SU-DHL-6 (cell line): ENCODE measurements around the gene TRMU.

Experiments
- H2AFZ ChIP-seq: fragments of 200-600 bp; sonication (generic); 2 replicates; pipeline ENCODE4 v1.6.1; 2014; ENCODE audit warnings: low read depth, mild to moderate bottlenecking, moderate library complexity, mixed read lengths, antibody characterized with exemption, low read length; ENCODE audit not compliant: severe bottlenecking
- H3F3A ChIP-seq: fragments of 200-600 bp; shearing (Covaris generic); 2 replicates; pipeline ENCODE4 v1.6.0; 2016; ENCODE audit warnings: antibody characterized with exemption, mild to moderate bottlenecking; ENCODE audit not compliant: insufficient read depth
- H3K27ac ChIP-seq: fragments of 200-600 bp; sonication (generic); 2 replicates; pipeline ENCODE4 v1.5.1; 2016; ENCODE audit warnings: low read depth, mild to moderate bottlenecking, low read length, moderate library complexity, mixed read lengths
- H3K27me3 ChIP-seq: fragments of 200-600 bp; sonication (generic), shearing (Covaris generic); 2 replicates; pipeline ENCODE4 v1.6.0; 2014; ENCODE audit warnings: mild to moderate bottlenecking, low read length
- H3K36me3 ChIP-seq: fragments of 200-600 bp; sonication (generic); 2 replicates; pipeline ENCODE4 v1.6.1; 2014; ENCODE audit warnings: mild to moderate bottlenecking, low read length, mixed read lengths
- H3K4me2 ChIP-seq: fragments of 300-600, 200-600 bp; shearing (Covaris generic), sonication (generic); 2 replicates; pipeline ENCODE4 v1.6.0; 2014; ENCODE audit warnings: low read length, low read depth, mild to moderate bottlenecking; ENCODE audit not compliant: poor library complexity, severe bottlenecking
- H3K4me3 ChIP-seq: fragments of 200-600 bp; sonication (generic); 2 replicates; pipeline ENCODE4 v1.5.1; 2014; ENCODE audit warnings: antibody characterized with exemption, low read length, mild to moderate bottlenecking, mixed read lengths; ENCODE audit not compliant: insufficient read depth, poor library complexity, severe bottlenecking
- H3K79me2 ChIP-seq: fragments of 200-600 bp; sonication (generic); 2 replicates; pipeline ENCODE4 v1.6.1; 2014; ENCODE audit warnings: mild to moderate bottlenecking, low read length, moderate library complexity; ENCODE audit not compliant: insufficient read depth
- H3K9ac ChIP-seq: fragments of 200-600 bp; sonication (generic); 2 replicates; pipeline ENCODE4 v1.7.0; 2014; ENCODE audit warnings: mild to moderate bottlenecking, low read length
- H3K9me2 ChIP-seq: fragments of 200-600 bp; sonication (generic); replicated peaks from 2 replicates; pipeline ENCODE4 v1.6.1; 2014; ENCODE audit warnings: low read length; ENCODE audit not compliant: insufficient read depth
- H3K9me3 ChIP-seq: fragments of 200-600 bp; sonication (generic); 2 replicates; pipeline ENCODE4 v1.6.1; 2014; ENCODE audit warnings: low read length, mixed read lengths; ENCODE audit not compliant: insufficient read depth
- H4K20me1 ChIP-seq: fragments of 200-600 bp; sonication (generic); 2 replicates; pipeline ENCODE4 v1.6.1; 2014; ENCODE audit warnings: low read depth, mild to moderate bottlenecking, antibody characterized with exemption, low read length, moderate library complexity, mixed read lengths
- CTCF ChIP-seq: fragments of 200-600 bp; sonication (generic); IDR thresholded peaks from one replicate; pipeline ENCODE4 v1.5.1; 2017; ENCODE audit warnings: antibody characterized with exemption, mild to moderate bottlenecking, low read length, moderate library complexity; ENCODE audit not compliant: insufficient read depth, poor library complexity, severe bottlenecking
- EZH2phosphoT487 ChIP-seq: fragments of 200-600 bp; sonication (generic), shearing (Covaris generic); conservative IDR thresholded peaks from 2 replicates; pipeline ENCODE4 v1.6.1; 2018; ENCODE audit warnings: mild to moderate bottlenecking, antibody characterized with exemption, low read length, moderate library complexity, mixed read lengths

TRMU gene

GRCh38 chr22:46338636-46339035 is 3.1 kb downstream of the TRMU start:
- peaks cover 10% of the 10 kb centered on the region for H3F3A ChIP-seq
- peaks cover 24% of the 10 kb centered on the region for H3K79me2 ChIP-seq
- H3K27ac ChIP-seq, result no peak overlapping the region

GRCh38 chr22:46339956-46340355 is 4.4 kb downstream of the TRMU start:
- Histone ChIP-seq H3K9me3 (no peaks in the 10 kb centered on the region), H3K36me3 (no peaks in the 10 kb centered on the region), H3K27me3 (no peaks in the 10 kb centered on the region), H3K9ac (no peak overlapping the region), H3K9me2 (no peaks in the 10 kb centered on the region), H2AFZ (no peak overlapping the region), H4K20me1 (no peaks in the 10 kb centered on the region), H3K79me2 (peaks cover 24% of the 10 kb centered on the region), H3F3A (no peaks in the 10 kb centered on the region), H3K4me3 (no peak overlapping the region), H3K4me2 (no peak overlapping the region), H3K27ac (no peak overlapping the region)
- TF ChIP-seq CTCF, result no peak
- TF ChIP-seq EZH2phosphoT487, result no peak

More at GRCh38 chr22:46338636-46339035, 3.1 kb downstream of the TRMU start:
- no peak overlapping the region for H3K4me2 ChIP-seq
- TF ChIP-seq CTCF (no peak), EZH2phosphoT487 (no peak)
- H3K9ac ChIP-seq, result no peak overlapping the region
- H3K36me3 ChIP-seq, result no peaks in the 10 kb centered on the region
- H3K27me3 ChIP-seq, result no peaks in the 10 kb centered on the region
- H3K4me3 ChIP-seq, result no peak overlapping the region
- no peaks in the 10 kb centered on the region for H3K9me2 ChIP-seq
- no peaks in the 10 kb centered on the region for H3K9me3 ChIP-seq
- no peaks in the 10 kb centered on the region for H4K20me1 ChIP-seq
- H2AFZ ChIP-seq, result no peak overlapping the region

- Histone ChIP-seq H3F3A (no peaks in the 10 kb centered on the region), H3K9me2 (no peaks in the 10 kb centered on the region), H3K36me3 (no peaks in the 10 kb centered on the region), H3K4me3 (no peak overlapping the region), H3K27me3 (no peaks in the 10 kb centered on the region), H4K20me1 (no peaks in the 10 kb centered on the region), H3K9me3 (no peaks in the 10 kb centered on the region), H3K4me2 (no peak overlapping the region), H3K79me2 (peaks cover 24% of the 10 kb centered on the region), H3K27ac (no peak overlapping the region), H3K9ac (no peak overlapping the region), H2AFZ (no peak overlapping the region)
- TF ChIP-seq CTCF, result no peak
- no peak for TF ChIP-seq EZH2phosphoT487
Observed at GRCh38 chr22:46340676-46341075, 5.2 kb downstream of the TRMU start.
